Endothelial cell of umbilical vein (primary cell): Measurements from ENCODE around the gene RUVBL1. TPM values are rescaled to one million over a fixed set of nuclear protein-coding genes. Genes with fewer than 3 reads are reported as not detected.

Experiments used
- BruUV-seq: library from RNA; stranded (reverse); fragments of 400-500 nt; replicated peaks from 2 replicates; lab custom pipeline; 2021; lab: Mats Ljungman, UMichigan
- CTCF ChIA-PET: fragments of 300-600, 350-600 bp; sonication (Branson Sonifier 250); formaldehyde crosslinking; loops from one replicate; lab custom pipeline; 2021; ENCODE audit warnings: antibody characterized with exemption, inconsistent platforms; lab: Charles Lee
- POLR2A ChIA-PET: fragments of 300-600, 350-600 bp; sonication (Branson Sonifier 250); formaldehyde crosslinking; loops from one replicate; lab custom pipeline; 2021; ENCODE audit warnings: antibody characterized with exemption, inconsistent platforms; lab: Charles Lee
- DNase-seq: peaks from one replicate; pipeline ENCODE4 v3.0.0-alpha.2; 2011; ENCODE audit warnings: low read depth, low spot score
- FAIRE-seq: peaks from 2 replicates; lab custom pipeline; 2011; peaks lifted over from hg19 to GRCh38; lab: Jason Lieb, UNC
- H2AFZ ChIP-seq: 2 replicates; pipeline ENCODE4 v1.6.0; 2012; ENCODE audit warnings: low read depth, low read length, control low read depth, inconsistent platforms
- H3K27ac ChIP-seq: 2 replicates; pipeline ENCODE4 v1.5.1; 2011; ENCODE audit warnings: low read depth, mild to moderate bottlenecking, control low read depth, low read length, moderate library complexity; ENCODE audit not compliant: insufficient read depth
- H3K27me3 ChIP-seq, 2 experiments: 2 replicates each; pipeline versions ENCODE4 v1.6.0 to v1.6.1; 2011; ENCODE audit warnings: low read length in 2 of 2, mixed read lengths in 1 of 2; ENCODE audit not compliant: control insufficient read depth in 2 of 2, insufficient read depth in 2 of 2
- H3K36me3 ChIP-seq, 2 experiments: 2 replicates in 1 of 2; 3 replicates in 1 of 2; pipeline ENCODE4 v1.5.1; 2011; ENCODE audit warnings: low read length in 2 of 2, mild to moderate bottlenecking in 1 of 2, moderate library complexity in 1 of 2; ENCODE audit not compliant: control insufficient read depth in 2 of 2, insufficient read depth in 2 of 2; ENCODE audit errors: extremely low read depth in 1 of 2
- H3K4me1 ChIP-seq: 3 replicates; pipeline ENCODE4 v1.5.1; 2011; ENCODE audit warnings: mild to moderate bottlenecking, low read length; ENCODE audit not compliant: control insufficient read depth, insufficient read depth; ENCODE audit errors: extremely low read depth
- H3K4me2 ChIP-seq: 2 replicates; pipeline ENCODE4 v1.6.1; 2011; ENCODE audit warnings: low read length, control low read depth, mixed read lengths; ENCODE audit not compliant: insufficient read depth
- H3K4me3 ChIP-seq, 3 experiments: fragments of 200-600 bp in 1 of 3; sonication (generic), shearing (Covaris generic) in 1 of 3; replicated peaks in 1 of 3; 2 replicates each; pipeline ENCODE4 v1.5.1; 2011 to 2016; ENCODE audit warnings: control low read depth in 3 of 3, low read length in 3 of 3, mild to moderate bottlenecking in 2 of 3, inconsistent platforms in 1 of 3, low read depth in 1 of 3, moderate library complexity in 1 of 3; ENCODE audit not compliant: insufficient read depth in 1 of 3
- H3K79me2 ChIP-seq: 2 replicates; pipeline ENCODE4 v1.6.0; 2012; ENCODE audit warnings: low read length, inconsistent platforms; ENCODE audit not compliant: control insufficient read depth, insufficient read depth
- H3K9ac ChIP-seq: replicated peaks from 2 replicates; pipeline ENCODE3; 2011; ENCODE audit warnings: low read length, control low read depth; ENCODE audit not compliant: insufficient read depth; ENCODE audit errors: extremely low read depth
- H3K9me1 ChIP-seq: replicated peaks from 3 replicates; pipeline ENCODE4 v1.6.0; 2011; ENCODE audit warnings: mild to moderate bottlenecking, low read length; ENCODE audit not compliant: control insufficient read depth, insufficient read depth; ENCODE audit errors: extremely low read depth
- H3K9me3 ChIP-seq: replicated peaks from 2 replicates; pipeline ENCODE4 v1.5.1; 2012; ENCODE audit warnings: low read length, inconsistent platforms; ENCODE audit not compliant: control insufficient read depth, insufficient read depth
- H4K20me1 ChIP-seq: replicated peaks from 2 replicates; pipeline ENCODE3; 2011; ENCODE audit warnings: mild to moderate bottlenecking, low read length; ENCODE audit not compliant: control insufficient read depth, insufficient read depth; ENCODE audit errors: extremely low read depth
- CTCF ChIP-seq, 2 donors: IDR thresholded peaks; 1 replicate in 1 of 2; 2 replicates in 1 of 2; pipeline ENCODE4 v1.5.1; 2011; ENCODE audit warnings: low read length in 2 of 2, mild to moderate bottlenecking in 2 of 2, moderate library complexity in 2 of 2, control low read depth in 1 of 2, inconsistent platforms in 1 of 2, low read depth in 1 of 2; ENCODE audit not compliant: insufficient read depth in 1 of 2; ENCODE audit errors: extremely low read depth in 1 of 2
- EZH2 ChIP-seq: IDR thresholded peaks from 2 replicates; pipeline ENCODE4 v1.6.1; 2012; ENCODE audit warnings: borderline replicate concordance, low read depth, mild to moderate bottlenecking, moderate library complexity, low read length, inconsistent platforms; ENCODE audit not compliant: severe bottlenecking
- FOS ChIP-seq: IDR thresholded peaks from 2 replicates; pipeline ENCODE4 v1.6.1; 2011; ENCODE audit warnings: mild to moderate bottlenecking, low read length, moderate library complexity, borderline replicate concordance; ENCODE audit not compliant: insufficient read depth
- GATA2 ChIP-seq: IDR thresholded peaks from 2 replicates; pipeline ENCODE4 v1.7.0; 2011; ENCODE audit warnings: low read depth, mild to moderate bottlenecking, moderate library complexity, mixed read lengths, low read length; ENCODE audit not compliant: insufficient read length, insufficient read depth
- JUN ChIP-seq: IDR thresholded peaks from 2 replicates; pipeline ENCODE4 v1.6.1; 2011; ENCODE audit warnings: borderline replicate concordance, low read depth; ENCODE audit not compliant: insufficient read length, insufficient read depth
- MAX ChIP-seq: IDR thresholded peaks from 2 replicates; pipeline ENCODE4 v1.6.1; 2011; ENCODE audit not compliant: insufficient read depth, insufficient read length
- MYC ChIP-seq: IDR thresholded peaks from one replicate; pipeline ENCODE4 v1.6.1; 2011; ENCODE audit warnings: mild to moderate bottlenecking, low read depth, low read length
- POLR2A ChIP-seq: IDR thresholded peaks from 2 replicates; pipeline ENCODE4 v1.6.1; 2012; ENCODE audit warnings: low read depth, mild to moderate bottlenecking, control low read depth, low read length
- POLR2AphosphoS5 ChIP-seq: IDR thresholded peaks from 2 replicates; pipeline ENCODE4 v1.6.1; 2012; ENCODE audit warnings: low read depth, mild to moderate bottlenecking, control low read depth, low read length, moderate library complexity; ENCODE audit not compliant: insufficient read depth
- dilution Hi-C: fragments of 300-500 bp; cut with MboI; formaldehyde crosslinking; loops from one replicate; pipeline ENCODE4 v1.15.0; 2019; ENCODE audit warnings: low sequenced_read_pairs; ENCODE audit not compliant: extremely low pct_ligation_motif_present
- intact Hi-C: fragments of 100-400 bp; cut with micrococcal nuclease; formaldehyde crosslinking; loops from one replicate; pipeline ENCODE4 v1.10.0; 2022
- polyA plus RNA-seq, 4 experiments: library from polyadenylated mRNA; depleted of rRNA in 3 of 4; stranded (reverse) in 3 of 4; unstranded in 1 of 4; fragments of >200 nt; gene quantifications; 2 replicates each; pipeline versions ENCODE4 v1.2.1 to v1.2.3, GENCODE V29; 2011 to 2012; ENCODE audit warnings: missing spikeins in 1 of 4
- total RNA-seq: library from RNA; stranded (reverse); gene quantifications from 2 replicates; pipeline ENCODE4 v1.2.3, GENCODE V29; 2021

RUVBL1 gene
- total and polyA plus RNA-seq, 2 donors (not counting 3 experiments of a cell fraction or from before 2014, with no cell fraction given) = 52.5 to 58.5 TPM

DNA sequence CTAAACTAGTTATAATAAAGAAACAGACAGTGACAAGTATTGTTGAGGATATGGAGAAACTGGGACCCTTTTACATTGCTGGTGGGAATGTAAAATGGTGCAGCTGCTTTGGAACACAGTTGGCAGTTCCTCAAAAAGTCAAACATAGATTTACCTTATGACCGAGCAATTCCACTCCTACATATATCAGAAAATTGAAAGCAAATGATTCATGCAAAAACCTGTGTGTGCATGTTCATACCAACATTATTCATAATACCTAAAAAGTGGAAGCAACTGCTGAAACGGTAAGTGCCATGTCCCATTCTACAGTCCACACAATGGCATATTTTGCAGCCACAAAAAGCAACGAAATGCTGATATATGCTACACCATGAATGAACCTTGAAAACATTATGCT lies 83.6 kb downstream of the RUVBL1 start:
- H3K27me3 ChIP-seq = peaks cover 24 to 36% of the 10 kb centered on the region in 2 experiments
- H3K79me2 ChIP-seq = no peaks in the 10 kb centered on the region
- H3K9ac ChIP-seq = no peak overlapping the region
- no peak overlapping the region for H3K4me3 ChIP-seq
- intact Hi-C loops = no loop called here
- no peak overlapping the region for H2AFZ ChIP-seq
- H3K27ac ChIP-seq = no peak overlapping the region
- no TSS peak for BruUV-seq
- H3K36me3 ChIP-seq = no peaks in the 10 kb centered on the region
- POLR2A ChIA-PET = no interaction called here
- H3K4me2 ChIP-seq = no peak overlapping the region
- dilution Hi-C loops = no loop called here
- no peaks in the 10 kb centered on the region for H4K20me1 ChIP-seq
- no peaks in the 10 kb centered on the region for H3K4me1 ChIP-seq
- FAIRE-seq = no peak
- no peak for TF ChIP-seq GATA2
- no peak for TF ChIP-seq POLR2A
- TF ChIP-seq FOS = no peak
- no peak for TF ChIP-seq MAX
- TF ChIP-seq JUN = no peak
- no peak for TF ChIP-seq EZH2
- no peak for TF ChIP-seq POLR2AphosphoS5
- no peak for TF ChIP-seq CTCF (IDR thresholded peaks at IDR 0.05; ENCODE audit: extremely low read depth in 1 of 2, insufficient read depth in 1 of 2, low read depth in 1 of 2, low read length in 2 of 2)
- TF ChIP-seq MYC = no peak
- H3K9me3 ChIP-seq = no peaks in the 10 kb centered on the region
- no peaks in the 10 kb centered on the region for H3K9me1 ChIP-seq
- no peak for DNase-seq
- CTCF ChIA-PET = no interaction called here
